KMS-11 (cell line): Measurements from ENCODE around the gene ABLIM2.

ENCODE experiments used
- H2AFZ ChIP-seq: fragments of 200-600 bp; sonication (generic); 2 replicates; pipeline ENCODE4 v1.6.1; 2016; ENCODE audit warnings: antibody characterized with exemption, mixed run types, low read depth
- H3K27ac ChIP-seq: fragments of 200-600 bp; sonication (generic); 2 replicates; pipeline ENCODE4 v1.6.1; 2016; ENCODE audit warnings: mild to moderate bottlenecking, mixed run types
- H3K27me3 ChIP-seq: fragments of 200-600 bp; sonication (generic); 2 replicates; pipeline ENCODE4 v1.6.1; 2017; ENCODE audit warnings: mild to moderate bottlenecking, low read depth, mixed run types, moderate library complexity; ENCODE audit not compliant: insufficient read depth
- H3K36me3 ChIP-seq: fragments of 200-600 bp; sonication (generic); 2 replicates; pipeline ENCODE4 v1.6.1; 2017; ENCODE audit warnings: mild to moderate bottlenecking, mixed run types; ENCODE audit not compliant: insufficient read depth
- H3K4me1 ChIP-seq: fragments of 200-600 bp; sonication (generic); 2 replicates; pipeline ENCODE4 v1.6.1; 2016; ENCODE audit warnings: mild to moderate bottlenecking, low read depth, mixed run types; ENCODE audit not compliant: poor library complexity, severe bottlenecking
- H3K4me2 ChIP-seq: fragments of 200-600 bp; sonication (generic); 2 replicates; pipeline ENCODE4 v1.7.0; 2016; ENCODE audit warnings: mild to moderate bottlenecking, mixed run types
- H3K4me3 ChIP-seq: fragments of 200-600 bp; sonication (generic); IDR thresholded peaks from 2 replicates; pipeline ENCODE4 v1.6.1; 2017; ENCODE audit warnings: low read depth, low read length, mixed read lengths; ENCODE audit not compliant: insufficient read depth
- H3K79me2 ChIP-seq: fragments of 200-600 bp; sonication (generic); 2 replicates; pipeline ENCODE4 v1.6.1; 2016; ENCODE audit warnings: low read depth, mixed run types; ENCODE audit not compliant: insufficient read depth
- H3K9ac ChIP-seq: fragments of 200-600 bp; sonication (generic); 2 replicates; pipeline ENCODE4 v1.6.1; 2016; ENCODE audit warnings: mild to moderate bottlenecking, mixed run types
- H4K20me1 ChIP-seq: fragments of 200-600 bp; sonication (generic); 2 replicates; pipeline ENCODE4 v1.6.1; 2016; ENCODE audit warnings: mild to moderate bottlenecking, mixed run types; ENCODE audit not compliant: insufficient read depth
- CTCF ChIP-seq: fragments of 200-600 bp; sonication (generic); conservative IDR thresholded peaks from 2 replicates; pipeline ENCODE4 v1.6.1; 2017; ENCODE audit warnings: low read depth, mild to moderate bottlenecking, antibody characterized with exemption, low read length, moderate library complexity, mixed read lengths

Gene ABLIM2

DNA sequence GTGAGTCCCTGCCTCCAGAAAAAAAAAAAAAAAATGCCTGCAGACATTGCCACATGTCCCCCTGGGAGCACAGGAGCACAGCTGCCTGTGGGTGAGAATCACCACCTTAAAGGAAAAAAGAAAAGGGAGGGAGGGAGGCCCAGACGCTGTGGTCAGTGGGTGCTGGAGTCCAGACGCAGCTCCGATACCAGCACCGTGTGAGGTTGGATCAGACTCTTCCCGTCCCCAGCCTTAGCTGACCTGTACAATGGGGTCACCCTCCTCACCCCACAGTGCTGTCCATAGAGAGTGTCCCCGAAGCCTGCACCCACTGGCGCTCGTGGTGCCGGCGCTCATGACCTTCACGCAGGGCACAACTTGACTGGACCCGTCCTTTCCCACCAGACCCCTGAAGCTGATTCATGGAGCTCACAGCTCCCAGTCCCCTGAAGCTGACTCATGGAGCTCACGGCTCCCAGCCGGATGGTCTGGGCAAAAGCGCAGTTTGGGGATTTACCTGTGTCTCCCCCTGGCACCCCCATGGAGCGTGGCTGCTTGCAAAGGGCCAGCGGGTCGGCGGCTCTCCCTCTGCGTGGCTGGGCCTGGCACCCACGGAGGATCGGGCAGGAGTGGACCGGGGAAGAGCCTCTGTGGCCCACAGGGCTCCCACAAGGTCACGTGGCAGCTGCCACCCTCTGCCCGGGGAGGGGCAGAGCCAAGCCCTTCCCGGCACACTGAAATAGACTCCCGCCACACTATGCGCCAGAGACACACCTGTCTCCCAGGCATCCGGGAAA is 31.4 kb downstream of the ABLIM2 start:
- no peak overlapping the region for H3K4me2 ChIP-seq
- H3K4me3 ChIP-seq = no peak overlapping the region
- no peaks in the 10 kb centered on the region for H3K27me3 ChIP-seq
- H3K27ac ChIP-seq = no peak overlapping the region
- no peak overlapping the region for H2AFZ ChIP-seq
- no peaks in the 10 kb centered on the region for H3K4me1 ChIP-seq
- no peak for TF ChIP-seq CTCF
- no peaks in the 10 kb centered on the region for H3K36me3 ChIP-seq
- H3K9ac ChIP-seq = no peak overlapping the region
- no peaks in the 10 kb centered on the region for H4K20me1 ChIP-seq
- H3K79me2 ChIP-seq = no peaks in the 10 kb centered on the region

- no peak overlapping the region for H3K9ac ChIP-seq
- H3K4me2 ChIP-seq = no peak overlapping the region
- no peaks in the 10 kb centered on the region for H4K20me1 ChIP-seq
- no peaks in the 10 kb centered on the region for H3K4me1 ChIP-seq
- no peak overlapping the region for H2AFZ ChIP-seq
- no peaks in the 10 kb centered on the region for H3K27me3 ChIP-seq
- TF ChIP-seq CTCF = no peak
- no peak overlapping the region for H3K27ac ChIP-seq
- no peaks in the 10 kb centered on the region for H3K79me2 ChIP-seq
- H3K36me3 ChIP-seq = no peaks in the 10 kb centered on the region
- no peak overlapping the region for H3K4me3 ChIP-seq
These were observed 32.1 kb downstream of the ABLIM2 start for GRCh38 chr4:8126523-8126922.

- no peaks in the 10 kb centered on the region for H3K4me1 ChIP-seq
- H3K4me3 ChIP-seq = no peak overlapping the region
- H3K27me3 ChIP-seq = no peaks in the 10 kb centered on the region
- H3K36me3 ChIP-seq = no peaks in the 10 kb centered on the region
- no peak overlapping the region for H3K27ac ChIP-seq
- no peak overlapping the region for H2AFZ ChIP-seq
- no peaks in the 10 kb centered on the region for H3K79me2 ChIP-seq
- no peaks in the 10 kb centered on the region for H4K20me1 ChIP-seq
- TF ChIP-seq CTCF = no peak
- no peak overlapping the region for H3K9ac ChIP-seq
- no peak overlapping the region for H3K4me2 ChIP-seq
These were observed 33.0 kb downstream of the ABLIM2 start for GRCh38 chr4:8125526-8126056.

DNA sequence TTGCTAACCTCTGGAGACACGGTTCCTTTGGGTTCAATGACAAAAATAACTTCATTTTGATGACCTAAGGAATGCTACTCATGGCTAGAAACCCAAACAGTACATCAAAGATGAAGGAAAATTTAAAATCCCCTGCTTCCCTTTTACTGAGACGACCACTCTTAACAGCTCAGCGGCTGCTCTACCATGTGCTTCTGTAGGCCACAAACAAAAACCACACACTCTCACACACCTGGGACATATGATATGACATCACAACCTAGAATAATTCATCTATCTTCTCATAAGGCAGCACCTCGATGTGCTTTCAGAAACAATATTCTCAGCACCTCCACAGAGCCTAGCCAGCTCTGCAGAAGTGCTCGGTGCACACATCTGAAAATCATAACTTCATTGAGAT is 34.7 kb downstream of the ABLIM2 start:
- H3K79me2 ChIP-seq = no peaks in the 10 kb centered on the region
- H3K9ac ChIP-seq = no peak overlapping the region
- no peaks in the 10 kb centered on the region for H3K36me3 ChIP-seq
- no peaks in the 10 kb centered on the region for H4K20me1 ChIP-seq
- H3K4me2 ChIP-seq = no peak overlapping the region
- H2AFZ ChIP-seq = no peak overlapping the region
- H3K27me3 ChIP-seq = no peaks in the 10 kb centered on the region
- H3K4me3 ChIP-seq = no peak overlapping the region
- no peak for TF ChIP-seq CTCF
- no peak overlapping the region for H3K27ac ChIP-seq
- no peaks in the 10 kb centered on the region for H3K4me1 ChIP-seq
